ENCODE measurements around the gene CD2.

CD2 gene

GRCh38 chr1:116806671-116807070 is 52.4 kb downstream of the CD2 start:
- H3K4me3 ChIP-seq (ENCODE audit: low read depth, low read length) = no peak overlapping the region
- no peak for TF ChIP-seq POLR2A (IDR thresholded peaks at IDR 0.05; ENCODE audit: extremely low read depth, insufficient read length)
- TF ChIP-seq CTCF (IDR thresholded peaks at IDR 0.05; ENCODE audit: low read depth, low read length) = no peak
- TF ChIP-seq MYC (IDR thresholded peaks at IDR 0.05; ENCODE audit: low read depth, low read length) = no peak
- no peak for TF ChIP-seq MAX (IDR thresholded peaks at IDR 0.05; ENCODE audit: low read depth, low read length)
- DNase-seq (ENCODE audit: low read depth) = no peak

GRCh38 chr1:116807394-116808199 is 53.4 kb downstream of the CD2 start:
- H3K4me3 ChIP-seq (ENCODE audit: low read depth, low read length) = no peak overlapping the region
- no peak for TF ChIP-seq CTCF (IDR thresholded peaks at IDR 0.05; ENCODE audit: low read depth, low read length)
- TF ChIP-seq MYC (IDR thresholded peaks at IDR 0.05; ENCODE audit: low read depth, low read length) = no peak
- TF ChIP-seq POLR2A (IDR thresholded peaks at IDR 0.05; ENCODE audit: extremely low read depth, insufficient read length) = no peak
- TF ChIP-seq MAX (IDR thresholded peaks at IDR 0.05; ENCODE audit: low read depth, low read length) = no peak

GRCh38 chr1:116808200-116808847 is 54.1 kb downstream of the CD2 start:
- DNase-seq (ENCODE audit: low read depth) = no peak
- no peak for TF ChIP-seq CTCF (IDR thresholded peaks at IDR 0.05; ENCODE audit: low read depth, low read length)
- no peak overlapping the region for H3K4me3 ChIP-seq (ENCODE audit: low read depth, low read length)

More at GRCh38 chr1:116807394-116808199, 53.4 kb downstream of the CD2 start:
- no peak for DNase-seq (ENCODE audit: low read depth)

GRCh38 chr1:116808848-116809508 is 54.7 kb downstream of the CD2 start:
- no peak for DNase-seq (ENCODE audit: low read depth)
- H3K4me3 ChIP-seq (ENCODE audit: low read depth, low read length) = no peak overlapping the region
- TF ChIP-seq CTCF (IDR thresholded peaks at IDR 0.05; ENCODE audit: low read depth, low read length) (no peak), MYC (IDR thresholded peaks at IDR 0.05; ENCODE audit: low read depth, low read length) (no peak), MAX (IDR thresholded peaks at IDR 0.05; ENCODE audit: low read depth, low read length) (no peak)

- TF ChIP-seq CTCF (IDR thresholded peaks at IDR 0.05; ENCODE audit: low read depth, low read length) (no peak), MAX (IDR thresholded peaks at IDR 0.05; ENCODE audit: low read depth, low read length) (no peak), POLR2A (IDR thresholded peaks at IDR 0.05; ENCODE audit: extremely low read depth, insufficient read length) (no peak), MYC (IDR thresholded peaks at IDR 0.05; ENCODE audit: low read depth, low read length) (no peak)
- DNase-seq (ENCODE audit: low read depth) = no peak
- H3K4me3 ChIP-seq (ENCODE audit: low read depth, low read length) = no peak overlapping the region
Measured at GRCh38 chr1:116811321-116811720, 57.1 kb downstream of the CD2 start.

All from NB4 (cell line).